Panc1 (cell line): Measurements from ENCODE around the gene EDEM1. TPM values are rescaled to one million over a fixed set of nuclear protein-coding genes. Genes with fewer than 3 reads are reported as not detected.

Source experiments
- ATAC-seq: fragments of 200-7000 bp; cut with Tn5 transposase; 2 replicates; pipeline ENCODE4 v1.9.1; 2020; ENCODE audit warnings: mild to moderate bottlenecking, moderate library complexity
- BruUV-seq: library from RNA; stranded (reverse); fragments of 400-500 nt; replicated peaks from 2 replicates; lab custom pipeline; 2021; lab: Mats Ljungman, UMichigan
- CTCF ChIA-PET: fragments of 300-600 bp; sonication (Branson Sonifier 250); formaldehyde crosslinking; loops from one replicate; lab custom pipeline; 2022; ENCODE audit warnings: antibody characterized with exemption; lab: Charles Lee
- POLR2A ChIA-PET: fragments of 300-600 bp; sonication (Branson Sonifier 250); formaldehyde crosslinking; loops from one replicate; lab custom pipeline; 2022; ENCODE audit warnings: antibody characterized with exemption; lab: Charles Lee
- DNase-seq: peaks from one replicate; pipeline ENCODE4 v3.0.0-alpha.2; 2010; ENCODE audit warnings: low read depth, low spot score
- H3K27ac ChIP-seq: 2 replicates; pipeline ENCODE4 v1.5.1; 2011; ENCODE audit warnings: mild to moderate bottlenecking, low read length, inconsistent platforms
- H3K27me3 ChIP-seq: fragments of 200-500 bp; sonication (Bioruptor generic); 2 replicates; pipeline ENCODE4 v1.6.0; 2014; ENCODE audit warnings: low read length, inconsistent platforms; ENCODE audit not compliant: control insufficient read depth, insufficient read depth
- H3K36me3 ChIP-seq: fragments of 200-500 bp; sonication (Bioruptor generic); 2 replicates; pipeline ENCODE4 v1.5.1; 2014; ENCODE audit warnings: inconsistent platforms, mild to moderate bottlenecking, low read length, moderate library complexity; ENCODE audit not compliant: control insufficient read depth, insufficient read depth
- H3K4me1 ChIP-seq: 2 replicates; pipeline ENCODE4 v1.5.1; 2011; ENCODE audit warnings: inconsistent platforms, mild to moderate bottlenecking, low read length, moderate library complexity; ENCODE audit not compliant: control insufficient read depth, insufficient read depth
- H3K4me3 ChIP-seq, 2 experiments: 2 replicates each; pipeline ENCODE4 v1.5.1; 2011 to 2012; ENCODE audit warnings: low read depth in 2 of 2, low read length in 2 of 2, mild to moderate bottlenecking in 2 of 2, inconsistent platforms in 1 of 2, moderate library complexity in 1 of 2
- H3K9me3 ChIP-seq: fragments of 200-500 bp; sonication (Bioruptor generic); 2 replicates; pipeline ENCODE4 v1.5.1; 2014; ENCODE audit warnings: low read depth, mild to moderate bottlenecking, inconsistent platforms, low read length, moderate library complexity; ENCODE audit not compliant: control insufficient read depth, insufficient read depth
- CTCF ChIP-seq: fragments of 450-650 bp; IDR thresholded peaks from 2 replicates; pipeline ENCODE4 v1.5.1; 2017; ENCODE audit warnings: mild to moderate bottlenecking
- POLR2AphosphoS5 ChIP-seq: IDR thresholded peaks from 2 replicates; pipeline ENCODE4 v1.6.1; 2012; ENCODE audit warnings: mild to moderate bottlenecking, low read depth, low read length, moderate library complexity
- REST ChIP-seq, 2 experiments: IDR thresholded peaks; 2 replicates each; pipeline ENCODE4 v1.6.1; 2011 to 2012; ENCODE audit warnings: low read depth in 2 of 2, control low read depth in 1 of 2, low read length in 1 of 2, mild to moderate bottlenecking in 1 of 2, moderate library complexity in 1 of 2; ENCODE audit not compliant: insufficient read depth in 1 of 2
- SIN3A ChIP-seq: IDR thresholded peaks from 2 replicates; pipeline ENCODE4 v1.6.1; 2012; ENCODE audit warnings: low read depth, mild to moderate bottlenecking, low read length, moderate library complexity, borderline replicate concordance; ENCODE audit not compliant: insufficient read depth
- TCF7L2 ChIP-seq: IDR thresholded peaks from 2 replicates; pipeline ENCODE4 v1.6.1; 2011; ENCODE audit warnings: mild to moderate bottlenecking, low read depth, low read length, inconsistent platforms
- in situ Hi-C: cut with HindIII; loops from 2 replicates; pipeline ENCODE4 v1.10.0; 2016; ENCODE audit warnings: low sequenced_read_pairs, low pct_unique_long_range_greater_than_20kb
- intact Hi-C: fragments of 100-400 bp; cut with micrococcal nuclease; formaldehyde crosslinking; loops from one replicate; pipeline ENCODE4 v1.10.0; 2022; ENCODE audit not compliant: unreplicated experiment
- total RNA-seq: library from RNA; stranded (reverse); gene quantifications from one replicate; pipeline ENCODE4 v1.2.1, GENCODE V29; 2021; ENCODE audit not compliant: unreplicated experiment

EDEM1 gene
- total RNA-seq, 1 experiment from 2014 or later = 44.6 TPM

- BruUV-seq = no TSS peak
These were observed 32.7 kb downstream of the EDEM1 start for GRCh38 chr3:5220193-5220592.

GRCh38 chr3:5220667-5221431 lies 33.3 kb downstream of the EDEM1 start:
- Histone ChIP-seq H3K9me3 (no peaks in the 10 kb centered on the region), H3K27ac (no peak overlapping the region), H3K4me1 (no peaks in the 10 kb centered on the region), H3K27me3 (no peaks in the 10 kb centered on the region), H3K4me3 (no peak overlapping the region), H3K36me3 (no peaks in the 10 kb centered on the region; the same call in 1 of the 2 replicates)
- CTCF ChIA-PET = no interaction called here
- intact Hi-C loops (no loop called here), in situ Hi-C loops (no loop called here)
- DNase-seq = no peak
- no TSS peak for BruUV-seq
- TF ChIP-seq SIN3A = no peak
- TF ChIP-seq TCF7L2 = no peak
- TF ChIP-seq CTCF = no peak
- no peak for ATAC-seq
- POLR2A ChIA-PET = no interaction called here

More at GRCh38 chr3:5220193-5220592, 32.7 kb downstream of the EDEM1 start:
- Histone ChIP-seq H3K27ac (no peak overlapping the region), H3K9me3 (no peaks in the 10 kb centered on the region), H3K27me3 (no peaks in the 10 kb centered on the region), H3K36me3 (no peaks in the 10 kb centered on the region; the same call in 1 of the 2 replicates), H3K4me1 (no peaks in the 10 kb centered on the region), H3K4me3 (no peak overlapping the region)
- no peak for DNase-seq
- in situ Hi-C loops = no loop called here
- intact Hi-C loops = no loop called here
- POLR2A ChIA-PET = no interaction called here
- CTCF ChIA-PET = no interaction called here
- TF ChIP-seq SIN3A = no peak
- TF ChIP-seq TCF7L2 = no peak
- no peak for TF ChIP-seq CTCF
- no peak for TF ChIP-seq POLR2AphosphoS5
- no peak for TF ChIP-seq REST (IDR thresholded peaks at IDR 0.05; ENCODE audit: insufficient read depth in 1 of 2, low read depth in 2 of 2, low read length in 1 of 2)
- no peak for ATAC-seq
